Prostate gland (tissue), 2 donors: ENCODE data around the gene PELO.

Experiments
- POLR2A ChIP-seq: fragments of 450-650 bp; IDR thresholded peaks from one replicate; pipeline ENCODE4 v1.6.1; 2016; ENCODE audit warnings: antibody characterized with exemption, mild to moderate bottlenecking
- POLR2AphosphoS5 ChIP-seq: sonication (generic); formaldehyde crosslinking; IDR thresholded peaks from one replicate; pipeline ENCODE4 v1.6.1; 2017; ENCODE audit warnings: antibody characterized with exemption
- TF ChIP-seq, protein P1 (sequence below), 4 experiments: fragments of 200-600 bp in 2 of 4; fragments of 450-650 bp in 2 of 4; sonication (generic) in 2 of 4; IDR thresholded peaks; 1 replicate in 3 of 4; 2 replicates in 1 of 4; pipeline ENCODE4 v1.5.1; 2016 to 2019; ENCODE audit warnings: antibody characterized with exemption in 4 of 4, mild to moderate bottlenecking in 2 of 4, moderate library complexity in 2 of 4

DNA sequence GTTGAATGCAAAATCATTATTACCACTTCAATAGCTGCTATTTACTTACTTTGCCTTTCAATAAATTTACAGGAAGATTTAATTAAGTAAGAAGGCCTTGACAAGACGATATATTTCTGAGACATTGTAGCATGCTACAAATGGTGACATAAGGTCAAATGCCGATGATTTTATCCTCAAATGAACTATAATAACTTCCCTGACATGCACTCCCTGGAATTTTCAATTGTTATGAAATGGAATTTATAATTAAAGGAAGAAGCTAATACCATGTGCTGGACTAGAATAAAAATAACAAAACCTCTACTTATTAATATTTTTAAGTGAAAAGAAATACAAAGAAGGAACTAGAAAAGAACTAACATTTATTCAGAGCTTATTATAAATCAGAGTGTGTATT is 30.2 kb upstream of the PELO start:
- TF ChIP-seq, protein P1, sequence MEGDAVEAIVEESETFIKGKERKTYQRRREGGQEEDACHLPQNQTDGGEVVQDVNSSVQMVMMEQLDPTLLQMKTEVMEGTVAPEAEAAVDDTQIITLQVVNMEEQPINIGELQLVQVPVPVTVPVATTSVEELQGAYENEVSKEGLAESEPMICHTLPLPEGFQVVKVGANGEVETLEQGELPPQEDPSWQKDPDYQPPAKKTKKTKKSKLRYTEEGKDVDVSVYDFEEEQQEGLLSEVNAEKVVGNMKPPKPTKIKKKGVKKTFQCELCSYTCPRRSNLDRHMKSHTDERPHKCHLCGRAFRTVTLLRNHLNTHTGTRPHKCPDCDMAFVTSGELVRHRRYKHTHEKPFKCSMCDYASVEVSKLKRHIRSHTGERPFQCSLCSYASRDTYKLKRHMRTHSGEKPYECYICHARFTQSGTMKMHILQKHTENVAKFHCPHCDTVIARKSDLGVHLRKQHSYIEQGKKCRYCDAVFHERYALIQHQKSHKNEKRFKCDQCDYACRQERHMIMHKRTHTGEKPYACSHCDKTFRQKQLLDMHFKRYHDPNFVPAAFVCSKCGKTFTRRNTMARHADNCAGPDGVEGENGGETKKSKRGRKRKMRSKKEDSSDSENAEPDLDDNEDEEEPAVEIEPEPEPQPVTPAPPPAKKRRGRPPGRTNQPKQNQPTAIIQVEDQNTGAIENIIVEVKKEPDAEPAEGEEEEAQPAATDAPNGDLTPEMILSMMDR (IDR thresholded peaks at IDR 0.05) = no peak
- no peak for TF ChIP-seq POLR2A
- TF ChIP-seq POLR2AphosphoS5 = no peak
